Stimulated activated CD4-positive, alpha-beta T cell treated with anti-CD3 and anti-CD28 coated beads, TNF-alpha, amount 100 ng/mL, for 48 hours (primary cell): Measurements from ENCODE around the gene CLIP4.
A peak's percentile ranks its signal among the peaks of the same experiment; 100 is the strongest.

ENCODE experiments used
- DNase-seq, 3 donors: peaks; one replicate each; pipeline ENCODE4 v3.0.0-alpha.2; 2020; ENCODE audit warnings: low read depth in 3 of 3

The CLIP4 gene

GRCh38 chr2:29130295-29130694, 15.1 kb downstream of the CLIP4 start:
- DNase-seq: peak in 2 of 3 donors; percentile 10 to 28

DNA sequence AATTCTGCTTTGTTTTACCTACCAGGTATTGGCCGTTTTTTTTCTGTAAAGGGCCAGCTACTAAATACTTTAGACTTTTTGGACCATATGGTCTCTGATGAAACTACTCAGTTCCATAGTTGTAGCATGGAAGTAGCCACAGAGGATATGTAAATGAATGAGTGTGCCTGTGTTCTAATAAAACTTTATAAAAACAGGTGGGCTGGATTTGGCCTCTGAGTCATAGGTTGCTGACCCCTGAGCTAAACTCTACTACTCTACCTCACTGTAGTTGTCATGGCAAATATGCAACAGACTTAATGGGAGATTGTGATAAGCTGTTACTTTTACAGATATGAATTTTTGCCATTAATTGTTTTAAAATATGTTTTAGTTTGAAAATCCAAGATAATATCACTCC, 19.7 kb downstream of the CLIP4 start:
- no peak for DNase-seq

GRCh38 chr2:29139152-29139551, 23.9 kb downstream of the CLIP4 start:
- DNase-seq: no peak

GRCh38 chr2:29139731-29140130, 24.5 kb downstream of the CLIP4 start:
- no peak for DNase-seq

GRCh38 chr2:29143657-29144056, 28.4 kb downstream of the CLIP4 start:
- DNase-seq: no peak

GRCh38 chr2:29146197-29146596, 31.0 kb downstream of the CLIP4 start:
- no peak for DNase-seq

- no peak for DNase-seq
These were observed 32.7 kb downstream of the CLIP4 start for GRCh38 chr2:29147963-29148362.

- no peak for DNase-seq
These were observed 39.4 kb downstream of the CLIP4 start for GRCh38 chr2:29154610-29155009.

- DNase-seq: no peak
These were observed 40.4 kb downstream of the CLIP4 start for GRCh38 chr2:29155578-29155977.

DNA sequence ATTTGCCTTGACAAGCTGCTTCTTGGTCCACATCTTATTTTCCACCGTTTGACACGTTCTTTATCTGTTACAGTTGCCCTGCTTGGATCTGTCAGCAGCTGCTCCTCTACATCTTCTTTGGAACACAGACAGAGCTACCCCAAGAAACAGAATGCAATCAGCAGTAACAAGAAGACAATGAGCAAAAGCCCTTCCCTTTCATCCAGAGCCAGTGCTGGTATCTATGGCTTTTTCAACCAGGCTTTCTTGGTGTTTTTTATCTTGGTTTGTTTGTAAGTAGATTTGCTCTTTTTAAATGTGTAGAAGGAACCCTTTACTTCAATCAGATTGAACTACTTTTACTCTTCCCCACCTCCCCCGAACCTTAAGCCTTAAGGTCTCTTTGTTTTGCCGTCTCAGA, 41.9 kb downstream of the CLIP4 start:
- no peak for DNase-seq

DNA sequence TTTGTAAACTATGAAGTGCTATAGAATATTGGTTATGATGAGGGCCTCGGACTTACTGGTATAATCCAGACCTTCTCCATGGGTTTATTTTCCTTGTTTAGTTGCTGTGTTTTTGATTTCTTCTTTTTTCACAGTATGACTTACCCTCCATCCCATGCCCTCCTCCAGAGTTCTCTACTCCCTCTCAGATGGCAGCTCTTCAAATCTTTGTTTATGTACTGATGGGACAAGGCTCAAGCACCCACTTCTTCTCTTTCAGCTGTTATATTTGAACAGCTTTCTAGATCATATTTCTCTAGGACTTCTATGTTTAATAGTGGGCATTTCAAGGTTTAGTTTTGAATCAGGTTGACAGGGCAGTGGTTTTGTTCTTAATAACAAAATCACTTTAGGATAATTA, 43.9 kb downstream of the CLIP4 start:
- DNase-seq: no peak

DNA sequence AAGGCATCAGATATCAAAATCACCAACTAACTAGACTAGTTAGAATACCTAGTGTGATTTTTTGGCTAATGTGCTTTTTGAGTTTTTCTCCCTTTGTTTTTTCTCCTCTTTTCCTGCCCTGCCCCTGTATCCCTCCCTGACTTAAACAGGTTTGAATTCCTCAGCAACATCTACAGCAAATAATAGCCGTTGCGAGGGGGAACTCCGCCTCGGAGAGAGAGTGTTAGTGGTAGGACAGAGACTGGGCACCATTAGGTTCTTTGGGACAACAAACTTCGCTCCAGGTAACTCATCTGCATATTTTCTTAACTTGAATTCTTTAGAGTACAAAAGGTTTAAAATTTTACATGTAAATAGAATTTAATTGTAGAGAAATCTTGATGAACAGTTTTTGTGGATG, 45.0 kb downstream of the CLIP4 start:
- DNase-seq: no peak

GRCh38 chr2:29162204-29162928, 47.2 kb downstream of the CLIP4 start:
- no peak for DNase-seq

DNA sequence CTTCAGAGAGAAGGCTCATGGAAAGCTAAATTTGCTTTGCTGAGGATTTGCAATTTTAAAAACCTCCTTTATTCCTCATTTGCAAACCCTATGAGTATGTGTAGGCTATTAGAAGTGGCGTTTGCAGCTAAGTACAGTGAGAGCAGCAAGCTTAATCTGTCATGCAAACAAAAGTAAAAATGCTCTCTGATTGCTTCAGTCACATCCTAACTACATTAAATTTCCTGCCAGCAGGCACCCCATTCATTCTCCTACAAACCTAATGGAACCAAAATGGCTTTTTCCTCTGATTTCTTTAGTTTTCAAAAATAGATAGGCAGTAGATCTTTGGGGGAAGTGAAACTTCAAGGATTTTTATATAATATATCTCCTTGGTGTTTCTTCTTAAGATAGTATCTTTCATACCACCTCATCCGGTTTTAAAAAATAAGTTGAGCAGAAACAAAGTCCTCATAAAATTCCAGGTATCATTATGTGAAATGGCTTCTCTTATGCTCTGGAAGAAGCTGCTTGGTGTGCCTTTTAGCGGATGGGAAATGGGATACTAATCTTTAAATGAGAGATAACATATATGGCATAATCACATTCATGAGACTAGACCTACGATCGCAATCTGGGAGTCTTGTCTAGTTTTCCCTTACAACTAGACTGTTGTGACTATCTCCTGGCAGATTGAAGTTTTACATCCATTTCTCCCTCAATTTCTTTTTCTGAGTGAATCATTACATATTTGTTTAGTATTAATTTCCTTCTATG, 49.1 kb downstream of the CLIP4 start:
- no peak for DNase-seq

DNA sequence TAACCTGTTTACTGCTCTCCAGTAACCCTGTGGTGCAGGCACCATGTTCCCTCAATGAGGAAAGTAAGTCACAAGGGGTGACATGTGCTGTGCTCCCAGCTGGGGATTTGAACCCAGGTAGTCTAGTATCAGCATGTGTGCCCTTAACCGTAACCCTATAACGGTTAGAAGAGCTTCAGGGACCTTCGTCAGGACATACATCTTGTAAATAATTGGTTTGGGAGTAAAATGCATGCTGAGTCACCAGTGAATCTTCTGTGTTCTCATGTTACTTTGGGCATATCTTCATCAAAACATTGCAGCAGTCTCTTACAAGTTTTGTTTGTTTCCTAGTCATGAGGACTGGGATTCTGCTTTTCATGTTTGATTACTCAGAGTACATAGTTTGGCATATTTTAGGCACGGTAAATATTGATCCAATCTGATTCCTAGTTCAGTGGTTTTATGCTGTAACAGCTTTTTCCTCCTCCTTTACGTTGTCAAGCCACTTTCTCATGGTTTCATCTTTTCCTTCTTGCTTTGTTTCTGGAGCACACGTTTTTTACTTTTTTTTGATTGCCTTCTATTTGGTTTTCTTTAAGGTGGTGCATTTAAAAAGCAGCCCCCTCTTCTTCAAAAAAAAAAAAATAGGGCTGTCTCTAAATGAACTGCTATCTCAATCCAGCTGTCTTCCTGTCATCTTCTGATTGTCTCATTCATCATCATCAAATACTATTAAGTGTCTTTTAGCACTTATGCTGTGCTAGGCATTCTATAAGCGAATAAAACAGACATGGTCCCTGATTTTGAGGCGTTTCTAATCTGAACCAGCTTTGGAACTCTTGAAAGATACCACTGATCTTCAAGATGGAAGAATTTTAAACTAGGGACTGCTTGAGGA, 50.4 kb downstream of the CLIP4 start:
- DNase-seq: no peak

GRCh38 chr2:29166242-29167039, 51.2 kb downstream of the CLIP4 start:
- no peak for DNase-seq

- no peak for DNase-seq
These were observed 59.7 kb downstream of the CLIP4 start for GRCh38 chr2:29174937-29175336.

DNA sequence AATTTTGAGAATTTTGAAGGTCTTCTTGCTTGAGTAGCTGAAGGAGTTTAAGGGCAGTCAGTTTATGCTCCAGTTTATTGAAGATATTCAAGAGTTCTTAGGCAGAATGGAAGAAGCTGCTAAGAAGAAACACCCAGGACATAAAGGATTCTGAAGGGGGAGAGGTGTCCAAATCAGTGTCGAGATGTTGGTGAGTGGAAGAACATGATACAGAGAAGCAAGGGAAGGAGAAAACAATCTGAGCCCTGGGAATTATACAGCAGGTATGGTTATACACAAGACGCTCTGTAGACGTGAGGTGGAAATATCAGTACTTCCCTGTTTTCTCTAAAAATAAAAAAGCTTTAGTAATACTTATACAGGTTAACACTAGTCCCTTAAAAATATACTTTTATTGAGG, 60.1 kb downstream of the CLIP4 start:
- no peak for DNase-seq

GRCh38 chr2:29182334-29182733, 67.1 kb downstream of the CLIP4 start:
- DNase-seq: no peak

DNA sequence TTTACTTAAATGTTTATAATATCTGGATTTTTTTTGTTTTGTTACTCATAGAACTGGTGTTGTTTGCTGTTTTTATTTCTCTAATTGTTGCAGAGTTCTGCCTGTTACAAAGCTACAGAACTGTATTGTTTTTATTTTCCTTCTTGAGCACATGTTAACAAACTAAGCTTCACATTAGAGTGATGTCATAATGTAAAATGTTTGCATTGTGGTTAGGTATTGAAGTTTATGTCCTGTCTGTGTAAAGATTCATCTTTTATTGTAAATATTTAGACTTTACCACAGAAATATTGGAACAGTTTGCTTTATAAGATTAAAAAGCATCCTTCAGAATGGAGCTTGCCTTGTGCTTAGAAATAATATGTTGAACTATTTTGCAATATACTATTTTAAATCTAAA, 67.7 kb downstream of the CLIP4 start:
- DNase-seq: no peak

DNA sequence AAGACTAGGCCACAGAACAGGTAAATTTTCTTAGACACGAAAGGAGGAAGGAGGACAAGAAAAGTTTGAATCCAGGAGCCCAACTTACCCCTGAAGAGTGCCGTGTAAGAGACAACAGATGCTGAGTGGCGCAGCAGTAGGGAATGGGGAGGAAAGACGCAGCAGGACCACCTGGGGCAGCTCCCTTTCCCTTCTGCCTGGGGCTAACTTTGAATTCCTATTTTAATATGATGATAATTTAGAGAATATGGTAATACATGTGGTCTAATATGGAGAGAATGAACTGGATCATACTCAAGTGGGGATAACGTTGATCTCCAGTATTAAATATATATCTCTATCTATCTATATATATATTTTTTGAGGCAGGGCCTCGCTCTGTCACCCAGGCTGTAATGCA, 69.3 kb downstream of the CLIP4 start:
- no peak for DNase-seq

- no peak for DNase-seq
These were observed 71.6 kb downstream of the CLIP4 start for GRCh38 chr2:29186817-29187216.
